ENCODE data around the gene SNRPD1.
"Not testable (repeated sequence)": the region's sequence is repeated elsewhere in the genome, so short reads cannot be mapped to it uniquely, and the experiment has no call there.

SNRPD1 gene

GRCh38 chr18:21638822-21639221, 26.7 kb downstream of the SNRPD1 start:
- no peak for DNase-seq

GRCh38 chr18:21640375-21640774, 28.3 kb downstream of the SNRPD1 start:
- DNase-seq, result not testable (repeated sequence)

- DNase-seq, result no peak
Observed at GRCh38 chr18:21650311-21650710, 38.2 kb downstream of the SNRPD1 start.

GRCh38 chr18:21652073-21652472, 40.0 kb downstream of the SNRPD1 start:
- DNase-seq, result no peak

GRCh38 chr18:21653361-21653760, 41.2 kb downstream of the SNRPD1 start:
- DNase-seq, result no peak

- no peak for DNase-seq
Observed at GRCh38 chr18:21656402-21656801, 44.3 kb downstream of the SNRPD1 start.

GRCh38 chr18:21660078-21660477, 48.0 kb downstream of the SNRPD1 start:
- DNase-seq, result no peak

GRCh38 chr18:21662581-21662980, 50.5 kb downstream of the SNRPD1 start:
- DNase-seq, result no peak

- DNase-seq, result no peak
Observed at GRCh38 chr18:21663578-21663977, 51.5 kb downstream of the SNRPD1 start.

GRCh38 chr18:21664069-21664468, 52.0 kb downstream of the SNRPD1 start:
- DNase-seq, result no peak

- DNase-seq, result no peak
Observed at GRCh38 chr18:21669736-21670285, 57.7 kb downstream of the SNRPD1 start.

GRCh38 chr18:21672521-21673267, 60.6 kb downstream of the SNRPD1 start:
- DNase-seq, result no peak

GRCh38 chr18:21675354-21675753, 63.2 kb downstream of the SNRPD1 start:
- not testable (repeated sequence) for DNase-seq

GRCh38 chr18:21678859-21679258, 66.7 kb downstream of the SNRPD1 start:
- DNase-seq, result no peak

- DNase-seq, result no peak
Observed at GRCh38 chr18:21680161-21680560, 68.0 kb downstream of the SNRPD1 start.

GRCh38 chr18:21682371-21683051, 70.4 kb downstream of the SNRPD1 start:
- no peak for DNase-seq

All from NCI-H187 treated with DMSO at 0.1 percent for 48 hours (cell line).